ENCODE results near the gene SH2D4B. TPM values are rescaled to one million over a fixed set of nuclear protein-coding genes. Genes with fewer than 3 reads are reported as not detected.

The SH2D4B gene
- total RNA-seq, 2 donors from 2014 or later: 0.11 to 0.32 TPM

GRCh38 chr10:80513106-80513505 lies 24.6 kb upstream of the SH2D4B start:
- no peak overlapping the region for H3K4me3 Mint-ChIP-seq
- peaks cover 16% of the 10 kb centered on the region for H3K4me1 Mint-ChIP-seq
- ATAC-seq (replicated peaks): no peak
- no peaks in the 10 kb centered on the region for H3K9me3 Mint-ChIP-seq
- no peaks in the 10 kb centered on the region for H3K27me3 Mint-ChIP-seq
- no peak overlapping the region for H3K27ac Mint-ChIP-seq
- peaks cover 99% of the 10 kb centered on the region for H3K36me3 Mint-ChIP-seq (ENCODE audit: low read depth)

GRCh38 chr10:80515511-80515910 lies 22.2 kb upstream of the SH2D4B start:
- no peak overlapping the region for H3K4me3 Mint-ChIP-seq
- no peaks in the 10 kb centered on the region for H3K9me3 Mint-ChIP-seq
- ATAC-seq (replicated peaks): no peak
- H3K36me3 Mint-ChIP-seq (ENCODE audit: low read depth): peaks cover 99% of the 10 kb centered on the region
- H3K4me1 Mint-ChIP-seq: peaks cover 13% of the 10 kb centered on the region
- no peaks in the 10 kb centered on the region for H3K27me3 Mint-ChIP-seq
- peak overlapping the region; percentile 65 for H3K27ac Mint-ChIP-seq

GRCh38 chr10:80515941-80516340 lies 21.8 kb upstream of the SH2D4B start:
- ATAC-seq (replicated peaks): no peak
- no peaks in the 10 kb centered on the region for H3K27me3 Mint-ChIP-seq
- H3K27ac Mint-ChIP-seq: peak overlapping the region; percentile 86
- H3K4me1 Mint-ChIP-seq: peaks cover 18% of the 10 kb centered on the region
- H3K36me3 Mint-ChIP-seq (ENCODE audit: low read depth): peaks cover 99% of the 10 kb centered on the region
- no peak overlapping the region for H3K4me3 Mint-ChIP-seq
- no peaks in the 10 kb centered on the region for H3K9me3 Mint-ChIP-seq

GRCh38 chr10:80516506-80517075 lies 21.1 kb upstream of the SH2D4B start:
- Mint-ChIP-seq H3K4me3 (no peak overlapping the region), H3K4me1 (peaks cover 18% of the 10 kb centered on the region), H3K27me3 (no peaks in the 10 kb centered on the region), H3K9me3 (no peaks in the 10 kb centered on the region), H3K36me3 (ENCODE audit: low read depth) (peaks cover 94% of the 10 kb centered on the region), H3K27ac (peak overlapping the region; percentile 86)
- peak; percentile 37 for ATAC-seq (replicated peaks)

- no peaks in the 10 kb centered on the region for H3K9me3 Mint-ChIP-seq
- peaks cover 92% of the 10 kb centered on the region for H3K36me3 Mint-ChIP-seq (ENCODE audit: low read depth)
- H3K4me1 Mint-ChIP-seq: peaks cover 18% of the 10 kb centered on the region
- H3K4me3 Mint-ChIP-seq: no peak overlapping the region
- no peaks in the 10 kb centered on the region for H3K27me3 Mint-ChIP-seq
- ATAC-seq (replicated peaks): no peak
- H3K27ac Mint-ChIP-seq: peak overlapping the region; percentile 86
Observed at GRCh38 chr10:80517416-80518142, 20.1 kb upstream of the SH2D4B start.

GRCh38 chr10:80518143-80518806 lies 19.4 kb upstream of the SH2D4B start:
- no peaks in the 10 kb centered on the region for H3K27me3 Mint-ChIP-seq
- no peak overlapping the region for H3K4me3 Mint-ChIP-seq
- H3K4me1 Mint-ChIP-seq: peaks cover 18% of the 10 kb centered on the region

GRCh38 chr10:80518807-80519360 lies 18.8 kb upstream of the SH2D4B start:
- H3K36me3 Mint-ChIP-seq (ENCODE audit: low read depth): peaks cover 83% of the 10 kb centered on the region
- no peak overlapping the region for H3K4me3 Mint-ChIP-seq
- no peaks in the 10 kb centered on the region for H3K9me3 Mint-ChIP-seq
- no peaks in the 10 kb centered on the region for H3K27me3 Mint-ChIP-seq
- peaks cover 18% of the 10 kb centered on the region for H3K4me1 Mint-ChIP-seq
- peak overlapping the region; percentile 21 for H3K27ac Mint-ChIP-seq
- ATAC-seq (replicated peaks): no peak

More at GRCh38 chr10:80518143-80518806, 19.4 kb upstream of the SH2D4B start:
- H3K9me3 Mint-ChIP-seq: no peaks in the 10 kb centered on the region
- H3K27ac Mint-ChIP-seq: peak overlapping the region; percentile 86
- H3K36me3 Mint-ChIP-seq (ENCODE audit: low read depth): peaks cover 87% of the 10 kb centered on the region
- no peak for ATAC-seq (replicated peaks)

- no peak for ATAC-seq (replicated peaks)
- peak overlapping the region; percentile 90 for H3K27ac Mint-ChIP-seq
- H3K4me1 Mint-ChIP-seq: peaks cover 18% of the 10 kb centered on the region
- peaks cover 78% of the 10 kb centered on the region for H3K36me3 Mint-ChIP-seq (ENCODE audit: low read depth)
- H3K9me3 Mint-ChIP-seq: no peaks in the 10 kb centered on the region
- no peaks in the 10 kb centered on the region for H3K27me3 Mint-ChIP-seq
- no peak overlapping the region for H3K4me3 Mint-ChIP-seq
Observed at GRCh38 chr10:80519936-80520650, 17.6 kb upstream of the SH2D4B start.

- Mint-ChIP-seq H3K27ac (peak overlapping the region; percentile 90), H3K27me3 (no peaks in the 10 kb centered on the region), H3K36me3 (ENCODE audit: low read depth) (peaks cover 75% of the 10 kb centered on the region), H3K9me3 (no peaks in the 10 kb centered on the region), H3K4me1 (peaks cover 20% of the 10 kb centered on the region), H3K4me3 (no peak overlapping the region)
- ATAC-seq (replicated peaks): no peak
Observed at GRCh38 chr10:80520661-80521470, 16.8 kb upstream of the SH2D4B start.

- no peaks in the 10 kb centered on the region for H3K27me3 Mint-ChIP-seq
- peaks cover 63% of the 10 kb centered on the region for H3K36me3 Mint-ChIP-seq (ENCODE audit: low read depth)
- peaks cover 20% of the 10 kb centered on the region for H3K4me1 Mint-ChIP-seq
- peak; percentile 49 for ATAC-seq (replicated peaks)
- no peak overlapping the region for H3K27ac Mint-ChIP-seq
- H3K4me3 Mint-ChIP-seq: no peak overlapping the region
- H3K9me3 Mint-ChIP-seq: no peaks in the 10 kb centered on the region
Observed at GRCh38 chr10:80522756-80523363, 14.8 kb upstream of the SH2D4B start.

- ATAC-seq (replicated peaks): no peak
- H3K9me3 Mint-ChIP-seq: no peaks in the 10 kb centered on the region
- no peak overlapping the region for H3K4me3 Mint-ChIP-seq
- H3K27me3 Mint-ChIP-seq: no peaks in the 10 kb centered on the region
- peaks cover 20% of the 10 kb centered on the region for H3K4me1 Mint-ChIP-seq
- H3K27ac Mint-ChIP-seq: peak overlapping the region; percentile 84
- H3K36me3 Mint-ChIP-seq (ENCODE audit: low read depth): peaks cover 54% of the 10 kb centered on the region
Observed at GRCh38 chr10:80523773-80524172, 13.9 kb upstream of the SH2D4B start.

GRCh38 chr10:80524190-80524909 lies 13.4 kb upstream of the SH2D4B start:
- no peaks in the 10 kb centered on the region for H3K9me3 Mint-ChIP-seq
- ATAC-seq (replicated peaks): no peak
- H3K4me3 Mint-ChIP-seq: no peak overlapping the region
- H3K27ac Mint-ChIP-seq: peak overlapping the region; percentile 84
- H3K27me3 Mint-ChIP-seq: no peaks in the 10 kb centered on the region
- peaks cover 22% of the 10 kb centered on the region for H3K4me1 Mint-ChIP-seq
- H3K36me3 Mint-ChIP-seq (ENCODE audit: low read depth): peaks cover 48% of the 10 kb centered on the region

- Mint-ChIP-seq H3K4me3 (peak overlapping the region; percentile 4), H3K4me1 (peaks cover 31% of the 10 kb centered on the region), H3K27ac (peak overlapping the region; percentile 70)
Observed at GRCh38 chr10:80526218-80526617, 11.5 kb upstream of the SH2D4B start.

More at GRCh38 chr10:80526218-80526617, 11.5 kb upstream of the SH2D4B start:
- no peaks in the 10 kb centered on the region for H3K27me3 Mint-ChIP-seq
- no peak for ATAC-seq (replicated peaks)
- no peaks in the 10 kb centered on the region for H3K9me3 Mint-ChIP-seq
- peaks cover 31% of the 10 kb centered on the region for H3K36me3 Mint-ChIP-seq (ENCODE audit: low read depth)
